ENCODE results near the gene LCN2. TPM values are rescaled to one million over a fixed set of nuclear protein-coding genes. Genes with fewer than 3 reads are reported as not detected.

LCN2 gene
- total and polyA plus RNA-seq, 9 of the 15 experiments (the other 6 are each of a cell fraction or from before 2014, with no cell fraction given): 0.10 to 1.2 (median 0.44) TPM; not detected in 1

DNA sequence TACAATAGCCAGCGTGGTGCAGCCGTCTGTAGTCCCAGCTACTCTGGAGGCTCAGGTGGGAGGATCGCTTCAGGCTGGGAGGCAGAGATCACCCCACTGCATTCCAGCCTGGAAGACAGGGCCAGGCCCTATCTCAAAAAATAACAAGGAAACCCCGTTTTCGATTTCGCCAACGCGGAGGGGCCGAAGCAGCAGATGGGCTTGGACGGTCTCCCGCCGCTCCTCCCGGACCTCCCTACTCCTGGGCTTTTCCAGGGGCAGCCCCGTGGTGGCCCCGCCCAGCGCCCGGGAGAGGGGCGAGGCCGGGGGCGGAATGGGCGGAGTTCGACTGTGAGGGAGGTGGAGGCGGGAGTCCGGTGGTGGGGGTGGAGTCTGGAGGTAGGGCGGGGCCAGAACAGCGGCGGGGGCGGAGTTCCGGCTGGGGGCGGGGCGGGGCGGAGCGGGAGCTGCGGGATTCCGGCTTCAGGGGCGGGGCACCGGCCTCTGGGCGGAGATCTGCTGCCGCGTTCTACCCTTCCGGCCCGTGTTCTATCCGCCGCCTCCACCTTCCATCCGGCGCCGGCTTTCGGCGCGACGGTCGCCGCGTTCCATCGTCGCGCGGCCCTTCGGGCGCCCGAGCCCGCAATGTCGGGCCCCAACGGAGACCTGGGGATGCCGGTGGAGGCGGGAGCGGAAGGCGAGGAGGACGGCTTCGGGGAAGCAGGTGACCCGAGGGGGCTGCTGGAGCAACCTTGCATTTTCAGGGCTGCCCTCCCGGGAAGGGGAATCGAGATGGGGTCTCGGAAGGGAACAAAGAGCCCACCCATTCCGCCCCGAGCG, 10.7 kb downstream of the LCN2 start, which contains the start of gene BBLN (continued):
- TF ChIP-seq, protein P1, sequence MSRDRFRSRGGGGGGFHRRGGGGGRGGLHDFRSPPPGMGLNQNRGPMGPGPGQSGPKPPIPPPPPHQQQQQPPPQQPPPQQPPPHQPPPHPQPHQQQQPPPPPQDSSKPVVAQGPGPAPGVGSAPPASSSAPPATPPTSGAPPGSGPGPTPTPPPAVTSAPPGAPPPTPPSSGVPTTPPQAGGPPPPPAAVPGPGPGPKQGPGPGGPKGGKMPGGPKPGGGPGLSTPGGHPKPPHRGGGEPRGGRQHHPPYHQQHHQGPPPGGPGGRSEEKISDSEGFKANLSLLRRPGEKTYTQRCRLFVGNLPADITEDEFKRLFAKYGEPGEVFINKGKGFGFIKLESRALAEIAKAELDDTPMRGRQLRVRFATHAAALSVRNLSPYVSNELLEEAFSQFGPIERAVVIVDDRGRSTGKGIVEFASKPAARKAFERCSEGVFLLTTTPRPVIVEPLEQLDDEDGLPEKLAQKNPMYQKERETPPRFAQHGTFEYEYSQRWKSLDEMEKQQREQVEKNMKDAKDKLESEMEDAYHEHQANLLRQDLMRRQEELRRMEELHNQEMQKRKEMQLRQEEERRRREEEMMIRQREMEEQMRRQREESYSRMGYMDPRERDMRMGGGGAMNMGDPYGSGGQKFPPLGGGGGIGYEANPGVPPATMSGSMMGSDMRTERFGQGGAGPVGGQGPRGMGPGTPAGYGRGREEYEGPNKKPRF (IDR thresholded peaks at IDR 0.05; ENCODE audit: low read depth, low read length): no peak
- no peak for TF ChIP-seq CEBPG (CRISPR knock-in tag; IDR thresholded peaks at IDR 0.05)
- TF ChIP-seq CEBPG (tag; conservative IDR thresholded peaks at IDR 0.05 in 1 of 2, IDR thresholded peaks at IDR 0.05 in 1 of 2): no peak

DNA sequence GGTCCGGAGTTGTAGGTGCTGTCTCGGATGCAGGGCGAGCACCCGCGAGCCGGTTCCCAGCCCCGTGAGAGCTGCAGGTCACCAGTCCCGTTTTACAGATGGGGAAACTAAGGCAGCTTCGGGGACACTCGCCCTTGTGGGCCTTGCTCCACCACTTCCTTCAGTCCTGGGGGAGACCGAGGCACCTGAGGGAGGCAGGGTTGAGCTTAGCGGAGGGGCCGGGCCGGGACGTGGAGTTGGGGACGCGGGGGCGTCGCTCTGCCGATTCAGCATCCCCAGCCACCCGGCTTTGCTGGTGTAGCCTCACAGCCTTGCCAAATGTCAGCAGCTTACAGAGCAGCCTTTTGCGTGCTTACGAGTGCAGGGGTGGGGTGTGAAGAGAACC, 11.3 kb downstream of the LCN2 start:
- H3K27ac ChIP-seq (ENCODE audit: extremely low read depth, low read depth, low read length): peak overlapping the region; percentile 83
- in situ Hi-C loops (cut with MboI): no loop called here
- BruUV-seq (replicated peaks): TSS peak; percentile 68
- TF ChIP-seq DNMT1 (IDR thresholded peaks at IDR 0.05) (peak; percentile 44; the same call in 1 of the 2 replicates), CHD1 (IDR thresholded peaks at IDR 0.05; ENCODE audit: low read length) (peak; percentile 75), HCFC1 (IDR thresholded peaks at IDR 0.05; ENCODE audit: low read depth, low read length) (no peak), HMG20A (CRISPR knock-in tag; conservative IDR thresholded peaks at IDR 0.05) (no peak), POLR2G (IDR thresholded peaks at IDR 0.05; ENCODE audit: low read depth, low read length) (peak; percentile 5; the same call in 1 of the 2 replicates), TCFL5 (CRISPR knock-in tag; conservative IDR thresholded peaks at IDR 0.05) (no peak), PTBP1 (IDR thresholded peaks at IDR 0.05; ENCODE audit: low read depth, low read length) (peak; percentile 43; the same call in 1 of the 2 replicates), ZZZ3 (IDR thresholded peaks at IDR 0.05) (no peak), SIN3A (IDR thresholded peaks at IDR 0.05; ENCODE audit: borderline replicate concordance in 2 of 2, control insufficient read depth in 1 of 2, low read depth in 2 of 2, low read length in 2 of 2) (peak in 1 of 2 experiments; percentile 73; a peak in 2 of 4 replicates), ZNF583 (CRISPR knock-in tag; IDR thresholded peaks at IDR 0.05) (no peak; the same call in 1 of the 2 replicates), XRCC5 (IDR thresholded peaks at IDR 0.05; ENCODE audit: low read depth, low read length) (no peak)

More for the DNA sequence above, 11.3 kb downstream of the LCN2 start:
- ChIA-PET POLR2A (interaction anchor here (0.5 to 11.0 kb wide), 13 partner anchors 9 to 219 kb away, joined by 3 to 155 read pairs (median 6); partner anchors contain the start of gene CIZ1), CTCF (ENCODE audit: low intra/inter-chr PET ratio) (interaction anchor here (0.6 kb wide), 1 partner anchor 92 kb away, joined by 4 read pairs; the partner anchor contains the start of gene SLC25A25)
- Histone ChIP-seq H3K79me2 (ENCODE audit: control insufficient read depth, insufficient read depth, low read length) (peaks cover 27% of the 10 kb centered on the region), H3K4me1 (replicated peaks in 1 of 2; ENCODE audit: control insufficient read depth in 2 of 2, insufficient read depth in 2 of 2, low read length in 2 of 2) (peaks cover 10 to 43% of the 10 kb centered on the region in 2 experiments), H3K27me3 (ENCODE audit: control insufficient read depth in 2 of 2, insufficient read depth in 2 of 2, low read length in 2 of 2) (no peaks in the 10 kb centered on the region), H3K9me3 (replicated peaks; ENCODE audit: control insufficient read depth, insufficient read depth, low read depth, low read length) (no peaks in the 10 kb centered on the region), H3K9ac (ENCODE audit: insufficient read depth in 1 of 2, low read depth in 2 of 2, low read length in 2 of 2) (peak overlapping the region; percentile 90 to 97), H3K36me3 (ENCODE audit: control insufficient read depth, insufficient read depth, low read length) (peaks cover 34% of the 10 kb centered on the region), H3K4me3 (peak overlapping the region; percentile 72), H3K9me1 (ENCODE audit: control insufficient read depth, insufficient read depth, low read length) (no peaks in the 10 kb centered on the region), H4K20me1 (replicated peaks; ENCODE audit: control insufficient read depth, insufficient read depth, low read length) (peaks cover 18% of the 10 kb centered on the region; the same call in 1 of the 2 replicates), H2AFZ (ENCODE audit: low read depth, low read length) (peak overlapping the region; percentile 96), H3K4me2 (ENCODE audit: insufficient read depth, low read length) (peak overlapping the region; percentile 91)
- intact Hi-C loops (cut with micrococcal nuclease): loop anchor here (1.0 to 5.0 kb wide), 5 partner anchors 31 to 1724 kb away; partner anchors contain the start of genes CIZ1, GOLGA2 and SWI5
- WGBS (ENCODE audit: insufficient coverage, low coverage, missing lambda C conversion rate): under 1% methylated on average over 23 of the region's 23 CpGs
- FAIRE-seq (peak; percentile 83), DNase-seq (ENCODE audit: extremely low read depth in 1 of 4, low spot score in 3 of 4) (peak; percentile 81 to 86 (median 84)), ATAC-seq (peak; percentile 42)
